Measurements from ENCODE around the gene KRT25. TPM values are rescaled to one million over a fixed set of nuclear protein-coding genes. Genes with fewer than 3 reads are reported as not detected.

KRT25 gene
- total RNA-seq, 1 experiment from 2014 or later = not detected

DNA sequence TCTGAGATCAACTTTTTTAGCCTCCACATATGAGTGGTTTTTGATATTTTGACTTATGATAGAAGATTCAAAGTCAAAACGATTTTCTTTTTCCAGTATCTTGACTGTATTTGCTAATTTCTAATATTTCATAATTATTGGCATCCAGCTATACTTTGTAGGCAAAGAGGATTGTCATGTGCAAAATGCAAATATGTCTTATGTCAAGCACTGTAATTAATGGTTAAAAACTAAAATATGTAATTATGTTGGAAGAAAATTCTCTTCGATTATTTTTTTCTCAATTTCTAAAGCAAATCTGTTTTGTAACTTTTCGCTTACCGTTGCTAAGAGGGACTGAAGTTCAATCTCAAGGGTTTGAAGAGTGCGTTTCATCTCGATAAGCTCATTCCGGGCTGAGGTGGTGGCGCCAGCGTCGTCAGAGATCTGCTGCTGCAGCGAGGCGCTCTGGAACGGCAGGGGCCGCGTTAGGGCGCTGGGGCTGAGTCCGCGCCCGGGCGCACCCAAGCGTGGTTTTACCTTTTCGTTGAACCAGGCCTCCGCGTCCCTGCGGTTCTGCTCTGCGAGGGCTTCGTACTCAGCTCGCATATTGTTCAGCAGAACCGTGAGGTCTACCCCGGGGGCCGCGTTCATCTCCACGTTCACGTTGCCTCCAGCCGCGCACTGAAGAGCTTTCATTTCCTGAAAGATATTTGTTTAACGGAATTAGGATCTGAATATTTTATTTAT is 24.2 kb upstream of the KRT25 start:
- Mint-ChIP-seq H3K9me3 (no peaks in the 10 kb centered on the region), H3K4me3 (peak overlapping the region; percentile 30), H3K4me1 (no peaks in the 10 kb centered on the region), H3K27me3 (ENCODE audit: low read depth) (peaks cover 28% of the 10 kb centered on the region), H3K27ac (no peak overlapping the region), H3K36me3 (no peaks in the 10 kb centered on the region)
- ChIA-PET POLR2A (no interaction called here), CTCF (interaction anchor here (0.8 to 2.0 kb wide), 4 partner anchors 101 to 164 kb away, joined by 3 to 12 read pairs (median 4); no protein-coding TSS in a partner anchor)
- ATAC-seq (peak; percentile 57; the same call in 1 of the 2 replicates), DNase-seq (ENCODE audit: low spot score) (peak; percentile 35)
- TF ChIP-seq KAT7 (CRISPR knock-in tag; IDR thresholded peaks at IDR 0.05; ENCODE audit: borderline replicate concordance) (no peak), ZNF232 (CRISPR knock-in tag; IDR thresholded peaks at IDR 0.05) (no peak), FOXJ3 (CRISPR knock-in tag; IDR thresholded peaks at IDR 0.05; ENCODE audit: borderline replicate concordance) (no peak), IRF2 (CRISPR knock-in tag; IDR thresholded peaks at IDR 0.05; ENCODE audit: borderline replicate concordance, low read depth) (no peak), JAZF1 (CRISPR knock-in tag; IDR thresholded peaks at IDR 0.05) (no peak), ZNF138 (CRISPR knock-in tag; conservative IDR thresholded peaks at IDR 0.05) (no peak), ETV6 (CRISPR knock-in tag; IDR thresholded peaks at IDR 0.05) (no peak), GABPB1 (CRISPR knock-in tag; IDR thresholded peaks at IDR 0.05) (no peak)
- TF ChIP-seq, protein P1, sequence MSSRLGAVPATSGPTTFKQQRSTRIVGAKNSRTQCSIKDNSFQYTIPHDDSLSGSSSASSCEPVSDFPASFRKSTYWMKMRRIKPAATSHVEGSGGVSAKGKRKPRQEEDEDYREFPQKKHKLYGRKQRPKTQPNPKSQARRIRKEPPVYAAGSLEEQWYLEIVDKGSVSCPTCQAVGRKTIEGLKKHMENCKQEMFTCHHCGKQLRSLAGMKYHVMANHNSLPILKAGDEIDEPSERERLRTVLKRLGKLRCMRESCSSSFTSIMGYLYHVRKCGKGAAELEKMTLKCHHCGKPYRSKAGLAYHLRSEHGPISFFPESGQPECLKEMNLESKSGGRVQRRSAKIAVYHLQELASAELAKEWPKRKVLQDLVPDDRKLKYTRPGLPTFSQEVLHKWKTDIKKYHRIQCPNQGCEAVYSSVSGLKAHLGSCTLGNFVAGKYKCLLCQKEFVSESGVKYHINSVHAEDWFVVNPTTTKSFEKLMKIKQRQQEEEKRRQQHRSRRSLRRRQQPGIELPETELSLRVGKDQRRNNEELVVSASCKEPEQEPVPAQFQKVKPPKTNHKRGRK (CRISPR knock-in tag; IDR thresholded peaks at IDR 0.05; ENCODE audit: borderline replicate concordance) = no peak
- TF ChIP-seq, protein P2, sequence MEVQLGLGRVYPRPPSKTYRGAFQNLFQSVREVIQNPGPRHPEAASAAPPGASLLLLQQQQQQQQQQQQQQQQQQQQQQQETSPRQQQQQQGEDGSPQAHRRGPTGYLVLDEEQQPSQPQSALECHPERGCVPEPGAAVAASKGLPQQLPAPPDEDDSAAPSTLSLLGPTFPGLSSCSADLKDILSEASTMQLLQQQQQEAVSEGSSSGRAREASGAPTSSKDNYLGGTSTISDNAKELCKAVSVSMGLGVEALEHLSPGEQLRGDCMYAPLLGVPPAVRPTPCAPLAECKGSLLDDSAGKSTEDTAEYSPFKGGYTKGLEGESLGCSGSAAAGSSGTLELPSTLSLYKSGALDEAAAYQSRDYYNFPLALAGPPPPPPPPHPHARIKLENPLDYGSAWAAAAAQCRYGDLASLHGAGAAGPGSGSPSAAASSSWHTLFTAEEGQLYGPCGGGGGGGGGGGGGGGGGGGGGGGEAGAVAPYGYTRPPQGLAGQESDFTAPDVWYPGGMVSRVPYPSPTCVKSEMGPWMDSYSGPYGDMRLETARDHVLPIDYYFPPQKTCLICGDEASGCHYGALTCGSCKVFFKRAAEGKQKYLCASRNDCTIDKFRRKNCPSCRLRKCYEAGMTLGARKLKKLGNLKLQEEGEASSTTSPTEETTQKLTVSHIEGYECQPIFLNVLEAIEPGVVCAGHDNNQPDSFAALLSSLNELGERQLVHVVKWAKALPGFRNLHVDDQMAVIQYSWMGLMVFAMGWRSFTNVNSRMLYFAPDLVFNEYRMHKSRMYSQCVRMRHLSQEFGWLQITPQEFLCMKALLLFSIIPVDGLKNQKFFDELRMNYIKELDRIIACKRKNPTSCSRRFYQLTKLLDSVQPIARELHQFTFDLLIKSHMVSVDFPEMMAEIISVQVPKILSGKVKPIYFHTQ (CRISPR knock-in tag; IDR thresholded peaks at IDR 0.05) = no peak
- TF ChIP-seq, protein P3, sequence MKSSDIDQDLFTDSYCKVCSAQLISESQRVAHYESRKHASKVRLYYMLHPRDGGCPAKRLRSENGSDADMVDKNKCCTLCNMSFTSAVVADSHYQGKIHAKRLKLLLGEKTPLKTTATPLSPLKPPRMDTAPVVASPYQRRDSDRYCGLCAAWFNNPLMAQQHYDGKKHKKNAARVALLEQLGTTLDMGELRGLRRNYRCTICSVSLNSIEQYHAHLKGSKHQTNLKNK (CRISPR knock-in tag; IDR thresholded peaks at IDR 0.05) = no peak
- TF ChIP-seq, protein P4, sequence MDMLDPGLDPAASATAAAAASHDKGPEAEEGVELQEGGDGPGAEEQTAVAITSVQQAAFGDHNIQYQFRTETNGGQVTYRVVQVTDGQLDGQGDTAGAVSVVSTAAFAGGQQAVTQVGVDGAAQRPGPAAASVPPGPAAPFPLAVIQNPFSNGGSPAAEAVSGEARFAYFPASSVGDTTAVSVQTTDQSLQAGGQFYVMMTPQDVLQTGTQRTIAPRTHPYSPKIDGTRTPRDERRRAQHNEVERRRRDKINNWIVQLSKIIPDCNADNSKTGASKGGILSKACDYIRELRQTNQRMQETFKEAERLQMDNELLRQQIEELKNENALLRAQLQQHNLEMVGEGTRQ (CRISPR knock-in tag; IDR thresholded peaks at IDR 0.05) = no peak

DNA sequence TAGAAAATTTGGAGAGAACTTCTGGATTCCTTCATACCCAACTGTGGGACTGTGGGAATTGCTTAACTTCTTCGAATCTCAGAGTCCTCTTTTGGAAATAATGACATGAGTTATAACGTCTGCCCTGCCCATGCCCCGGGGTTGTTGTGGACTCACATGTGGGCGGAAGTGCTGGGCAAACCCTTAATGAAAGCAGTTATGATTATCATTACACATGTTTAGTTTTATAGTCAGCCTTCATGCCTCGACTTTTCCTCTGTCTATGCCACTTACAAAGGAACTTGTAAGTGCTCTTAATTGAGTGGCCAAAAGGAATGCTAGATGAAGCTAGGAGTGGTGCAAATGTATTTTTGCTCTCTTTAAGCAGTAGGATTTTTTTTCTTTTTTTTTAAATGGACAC is 23.3 kb upstream of the KRT25 start:
- ChIA-PET CTCF (interaction anchor here (0.8 kb wide), 1 partner anchor 100 kb away, joined by 3 read pairs; no protein-coding TSS in a partner anchor), POLR2A (no interaction called here)
- peaks cover 28% of the 10 kb centered on the region for H3K27me3 Mint-ChIP-seq (ENCODE audit: low read depth)
- DNase-seq (ENCODE audit: low spot score) (no peak), ATAC-seq (no peak)
- no peaks in the 10 kb centered on the region for H3K36me3 Mint-ChIP-seq
- H3K9me3 Mint-ChIP-seq = no peaks in the 10 kb centered on the region
- no peak overlapping the region for H3K4me3 Mint-ChIP-seq
- H3K27ac Mint-ChIP-seq = no peak overlapping the region
- no peak for TF ChIP-seq FOXP1 (CRISPR knock-in tag; IDR thresholded peaks at IDR 0.05; ENCODE audit: borderline replicate concordance)
- H3K4me1 Mint-ChIP-seq = no peaks in the 10 kb centered on the region

DNA sequence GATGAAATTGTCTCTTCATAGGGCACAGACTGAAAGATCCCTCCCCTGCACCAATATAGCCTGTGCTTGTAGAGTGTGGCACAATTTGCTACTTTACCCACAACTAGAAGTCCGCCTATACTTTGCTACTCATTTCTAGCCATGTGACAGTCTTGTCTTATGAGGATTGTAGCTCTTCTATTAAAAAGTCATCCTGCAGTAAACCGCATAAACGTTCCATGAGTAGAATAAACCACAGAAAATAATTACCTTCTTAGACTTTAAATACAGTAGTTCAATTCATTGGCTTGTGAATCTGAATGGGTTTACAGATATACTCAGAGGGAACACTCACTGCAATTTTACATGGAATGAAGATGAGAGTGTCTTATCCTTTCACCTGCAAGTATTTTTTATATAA is 22.8 kb upstream of the KRT25 start:
- Mint-ChIP-seq H3K27me3 (ENCODE audit: low read depth) (peaks cover 28% of the 10 kb centered on the region), H3K36me3 (no peaks in the 10 kb centered on the region), H3K27ac (no peak overlapping the region), H3K4me3 (no peak overlapping the region), H3K4me1 (no peaks in the 10 kb centered on the region), H3K9me3 (no peaks in the 10 kb centered on the region)
- ChIA-PET POLR2A (no interaction called here), CTCF (no interaction called here)
- ATAC-seq (no peak), DNase-seq (ENCODE audit: low spot score) (no peak)
- TF ChIP-seq, protein P5, sequence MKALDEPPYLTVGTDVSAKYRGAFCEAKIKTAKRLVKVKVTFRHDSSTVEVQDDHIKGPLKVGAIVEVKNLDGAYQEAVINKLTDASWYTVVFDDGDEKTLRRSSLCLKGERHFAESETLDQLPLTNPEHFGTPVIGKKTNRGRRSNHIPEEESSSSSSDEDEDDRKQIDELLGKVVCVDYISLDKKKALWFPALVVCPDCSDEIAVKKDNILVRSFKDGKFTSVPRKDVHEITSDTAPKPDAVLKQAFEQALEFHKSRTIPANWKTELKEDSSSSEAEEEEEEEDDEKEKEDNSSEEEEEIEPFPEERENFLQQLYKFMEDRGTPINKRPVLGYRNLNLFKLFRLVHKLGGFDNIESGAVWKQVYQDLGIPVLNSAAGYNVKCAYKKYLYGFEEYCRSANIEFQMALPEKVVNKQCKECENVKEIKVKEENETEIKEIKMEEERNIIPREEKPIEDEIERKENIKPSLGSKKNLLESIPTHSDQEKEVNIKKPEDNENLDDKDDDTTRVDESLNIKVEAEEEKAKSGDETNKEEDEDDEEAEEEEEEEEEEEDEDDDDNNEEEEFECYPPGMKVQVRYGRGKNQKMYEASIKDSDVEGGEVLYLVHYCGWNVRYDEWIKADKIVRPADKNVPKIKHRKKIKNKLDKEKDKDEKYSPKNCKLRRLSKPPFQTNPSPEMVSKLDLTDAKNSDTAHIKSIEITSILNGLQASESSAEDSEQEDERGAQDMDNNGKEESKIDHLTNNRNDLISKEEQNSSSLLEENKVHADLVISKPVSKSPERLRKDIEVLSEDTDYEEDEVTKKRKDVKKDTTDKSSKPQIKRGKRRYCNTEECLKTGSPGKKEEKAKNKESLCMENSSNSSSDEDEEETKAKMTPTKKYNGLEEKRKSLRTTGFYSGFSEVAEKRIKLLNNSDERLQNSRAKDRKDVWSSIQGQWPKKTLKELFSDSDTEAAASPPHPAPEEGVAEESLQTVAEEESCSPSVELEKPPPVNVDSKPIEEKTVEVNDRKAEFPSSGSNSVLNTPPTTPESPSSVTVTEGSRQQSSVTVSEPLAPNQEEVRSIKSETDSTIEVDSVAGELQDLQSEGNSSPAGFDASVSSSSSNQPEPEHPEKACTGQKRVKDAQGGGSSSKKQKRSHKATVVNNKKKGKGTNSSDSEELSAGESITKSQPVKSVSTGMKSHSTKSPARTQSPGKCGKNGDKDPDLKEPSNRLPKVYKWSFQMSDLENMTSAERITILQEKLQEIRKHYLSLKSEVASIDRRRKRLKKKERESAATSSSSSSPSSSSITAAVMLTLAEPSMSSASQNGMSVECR (CRISPR knock-in tag; IDR thresholded peaks at IDR 0.05; ENCODE audit: borderline replicate concordance) = no peak
- TF ChIP-seq ZNF396 (CRISPR knock-in tag; IDR thresholded peaks at IDR 0.05; ENCODE audit: borderline replicate concordance) (no peak), CREB1 (CRISPR knock-in tag; IDR thresholded peaks at IDR 0.05) (no peak), SOX15 (CRISPR knock-in tag; IDR thresholded peaks at IDR 0.05) (no peak), TP53 (CRISPR knock-in tag; IDR thresholded peaks at IDR 0.05) (no peak), ZBTB21 (CRISPR knock-in tag; IDR thresholded peaks at IDR 0.05; ENCODE audit: borderline replicate concordance) (no peak), GABPB1 (CRISPR knock-in tag; IDR thresholded peaks at IDR 0.05) (no peak), ELF4 (CRISPR knock-in tag; IDR thresholded peaks at IDR 0.05; ENCODE audit: low read depth) (no peak)
- TF ChIP-seq, protein P6, sequence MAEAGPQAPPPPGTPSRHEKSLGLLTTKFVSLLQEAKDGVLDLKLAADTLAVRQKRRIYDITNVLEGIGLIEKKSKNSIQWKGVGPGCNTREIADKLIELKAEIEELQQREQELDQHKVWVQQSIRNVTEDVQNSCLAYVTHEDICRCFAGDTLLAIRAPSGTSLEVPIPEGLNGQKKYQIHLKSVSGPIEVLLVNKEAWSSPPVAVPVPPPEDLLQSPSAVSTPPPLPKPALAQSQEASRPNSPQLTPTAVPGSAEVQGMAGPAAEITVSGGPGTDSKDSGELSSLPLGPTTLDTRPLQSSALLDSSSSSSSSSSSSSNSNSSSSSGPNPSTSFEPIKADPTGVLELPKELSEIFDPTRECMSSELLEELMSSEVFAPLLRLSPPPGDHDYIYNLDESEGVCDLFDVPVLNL (CRISPR knock-in tag; IDR thresholded peaks at IDR 0.05; ENCODE audit: borderline replicate concordance, low read depth) = no peak
